Ishikawa (cell line): ENCODE results near the gene CEP112.

Experiments used
- CEBPB ChIP-seq: IDR thresholded peaks from 2 replicates; pipeline ENCODE4 v1.6.1; 2012
- CREB1 ChIP-seq: IDR thresholded peaks from 2 replicates; pipeline ENCODE4 v1.6.1; 2012; ENCODE audit warnings: low read depth
- EGR1 ChIP-seq: IDR thresholded peaks from 2 replicates; pipeline ENCODE4 v1.6.1; 2012
- EP300 ChIP-seq: IDR thresholded peaks from 2 replicates; pipeline ENCODE4 v1.6.1; 2012; ENCODE audit warnings: borderline replicate concordance
- FOXM1 ChIP-seq: IDR thresholded peaks from 2 replicates; pipeline ENCODE4 v1.6.1; 2012; ENCODE audit warnings: low read depth, borderline replicate concordance
- NFIC ChIP-seq: IDR thresholded peaks from 2 replicates; pipeline ENCODE4 v1.6.1; 2012
- RAD21 ChIP-seq: IDR thresholded peaks from 2 replicates; pipeline ENCODE4 v1.6.1; 2012; ENCODE audit warnings: low read depth
- TAF1 ChIP-seq: IDR thresholded peaks from 2 replicates; pipeline ENCODE4 v1.6.1; 2012; ENCODE audit warnings: low read depth, mild to moderate bottlenecking
- TCF12 ChIP-seq: IDR thresholded peaks from 2 replicates; pipeline ENCODE4 v1.6.1; 2012; ENCODE audit warnings: low read depth
- TEAD4 ChIP-seq: IDR thresholded peaks from 2 replicates; pipeline ENCODE4 v1.6.1; 2012
- YY1 ChIP-seq: IDR thresholded peaks from 2 replicates; pipeline ENCODE4 v1.6.1; 2012; ENCODE audit warnings: low read depth
- ZBTB7A ChIP-seq: IDR thresholded peaks from 2 replicates; pipeline ENCODE4 v1.6.1; 2012; ENCODE audit warnings: low read depth
- TF ChIP-seq, protein P1 (sequence below): IDR thresholded peaks from 2 replicates; pipeline ENCODE4 v1.6.1; 2012
- TF ChIP-seq, protein P2 (sequence below): IDR thresholded peaks from 2 replicates; pipeline ENCODE4 v1.6.1; 2012
- TF ChIP-seq, protein P3 (sequence below): IDR thresholded peaks from 2 replicates; pipeline ENCODE4 v1.6.1; 2012; ENCODE audit warnings: low read depth, mild to moderate bottlenecking

The CEP112 gene

DNA sequence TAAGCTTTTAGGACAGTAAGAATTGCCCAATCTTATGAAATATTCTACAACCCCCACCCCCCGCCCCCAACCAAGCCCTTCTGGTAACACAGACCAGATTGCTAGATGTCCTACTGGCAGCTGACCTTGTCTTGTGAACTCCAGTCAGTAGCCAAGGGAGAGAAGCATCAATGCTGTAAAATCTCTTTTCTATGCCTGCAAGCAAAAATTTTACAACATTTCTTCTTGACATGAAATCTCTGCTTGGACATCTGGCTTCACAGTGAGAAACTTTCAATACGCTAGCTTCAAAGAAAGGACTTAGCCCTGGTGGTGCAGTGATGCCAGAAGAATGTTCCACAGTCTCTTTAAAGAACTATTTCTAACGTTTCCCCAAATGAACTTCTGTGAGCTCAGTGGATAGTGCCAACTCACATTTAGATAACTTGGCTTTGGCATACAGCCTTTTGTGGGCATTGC lies 461.2 kb downstream of the CEP112 start:
- TF ChIP-seq CREB1 (no peak), ZBTB7A (no peak), TAF1 (no peak), EP300 (no peak), EGR1 (no peak), RAD21 (no peak), TCF12 (no peak), TEAD4 (no peak), YY1 (no peak), FOXM1 (no peak), CEBPB (no peak), NFIC (no peak)
- TF ChIP-seq, protein P1, sequence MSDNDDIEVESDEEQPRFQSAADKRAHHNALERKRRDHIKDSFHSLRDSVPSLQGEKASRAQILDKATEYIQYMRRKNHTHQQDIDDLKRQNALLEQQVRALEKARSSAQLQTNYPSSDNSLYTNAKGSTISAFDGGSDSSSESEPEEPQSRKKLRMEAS: no peak
- TF ChIP-seq, protein P2, sequence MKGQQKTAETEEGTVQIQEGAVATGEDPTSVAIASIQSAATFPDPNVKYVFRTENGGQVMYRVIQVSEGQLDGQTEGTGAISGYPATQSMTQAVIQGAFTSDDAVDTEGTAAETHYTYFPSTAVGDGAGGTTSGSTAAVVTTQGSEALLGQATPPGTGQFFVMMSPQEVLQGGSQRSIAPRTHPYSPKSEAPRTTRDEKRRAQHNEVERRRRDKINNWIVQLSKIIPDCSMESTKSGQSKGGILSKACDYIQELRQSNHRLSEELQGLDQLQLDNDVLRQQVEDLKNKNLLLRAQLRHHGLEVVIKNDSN: no peak
- TF ChIP-seq, protein P3, sequence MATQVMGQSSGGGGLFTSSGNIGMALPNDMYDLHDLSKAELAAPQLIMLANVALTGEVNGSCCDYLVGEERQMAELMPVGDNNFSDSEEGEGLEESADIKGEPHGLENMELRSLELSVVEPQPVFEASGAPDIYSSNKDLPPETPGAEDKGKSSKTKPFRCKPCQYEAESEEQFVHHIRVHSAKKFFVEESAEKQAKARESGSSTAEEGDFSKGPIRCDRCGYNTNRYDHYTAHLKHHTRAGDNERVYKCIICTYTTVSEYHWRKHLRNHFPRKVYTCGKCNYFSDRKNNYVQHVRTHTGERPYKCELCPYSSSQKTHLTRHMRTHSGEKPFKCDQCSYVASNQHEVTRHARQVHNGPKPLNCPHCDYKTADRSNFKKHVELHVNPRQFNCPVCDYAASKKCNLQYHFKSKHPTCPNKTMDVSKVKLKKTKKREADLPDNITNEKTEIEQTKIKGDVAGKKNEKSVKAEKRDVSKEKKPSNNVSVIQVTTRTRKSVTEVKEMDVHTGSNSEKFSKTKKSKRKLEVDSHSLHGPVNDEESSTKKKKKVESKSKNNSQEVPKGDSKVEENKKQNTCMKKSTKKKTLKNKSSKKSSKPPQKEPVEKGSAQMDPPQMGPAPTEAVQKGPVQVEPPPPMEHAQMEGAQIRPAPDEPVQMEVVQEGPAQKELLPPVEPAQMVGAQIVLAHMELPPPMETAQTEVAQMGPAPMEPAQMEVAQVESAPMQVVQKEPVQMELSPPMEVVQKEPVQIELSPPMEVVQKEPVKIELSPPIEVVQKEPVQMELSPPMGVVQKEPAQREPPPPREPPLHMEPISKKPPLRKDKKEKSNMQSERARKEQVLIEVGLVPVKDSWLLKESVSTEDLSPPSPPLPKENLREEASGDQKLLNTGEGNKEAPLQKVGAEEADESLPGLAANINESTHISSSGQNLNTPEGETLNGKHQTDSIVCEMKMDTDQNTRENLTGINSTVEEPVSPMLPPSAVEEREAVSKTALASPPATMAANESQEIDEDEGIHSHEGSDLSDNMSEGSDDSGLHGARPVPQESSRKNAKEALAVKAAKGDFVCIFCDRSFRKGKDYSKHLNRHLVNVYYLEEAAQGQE: no peak

DNA sequence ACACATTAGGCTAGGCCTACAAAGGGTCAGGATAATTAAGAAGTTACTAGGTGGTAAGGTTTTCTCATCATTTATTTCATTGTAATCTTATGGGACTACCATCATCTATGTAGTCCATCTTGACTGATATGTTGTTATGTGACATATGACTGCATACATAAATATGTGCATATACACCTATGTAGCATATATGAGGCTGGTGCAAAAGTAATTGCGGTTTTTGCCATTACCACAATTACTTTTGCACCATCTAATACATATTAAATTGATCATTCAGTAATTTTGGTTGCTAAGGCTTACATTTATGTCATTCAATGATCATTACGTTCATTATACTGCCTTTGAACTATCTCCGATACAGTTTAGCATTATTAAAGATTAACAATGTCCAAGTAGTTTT lies 462.7 kb downstream of the CEP112 start:
- TF ChIP-seq NFIC (no peak), EGR1 (no peak), YY1 (no peak), ZBTB7A (no peak)

DNA sequence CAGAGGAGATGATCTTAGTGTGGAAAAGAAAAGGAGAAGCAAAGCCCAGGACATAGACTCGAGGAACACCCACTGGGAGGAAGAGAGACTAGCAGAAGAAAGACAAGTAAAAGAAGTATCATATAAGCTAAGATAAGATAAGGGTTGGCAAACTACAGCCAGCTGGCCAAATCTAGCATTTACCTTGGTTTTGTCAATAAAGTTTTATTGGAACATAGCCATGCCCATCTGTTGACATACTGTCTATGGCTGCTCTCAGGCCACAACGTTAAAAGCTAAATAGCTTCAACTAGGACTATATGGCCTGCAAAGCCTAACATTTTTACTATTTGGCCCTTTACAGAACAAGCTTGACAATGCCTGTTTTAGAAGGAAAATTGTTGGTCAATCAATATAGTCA lies 464.1 kb downstream of the CEP112 start:
- no peak for TF ChIP-seq RAD21
- TF ChIP-seq CREB1: no peak
- TF ChIP-seq FOXM1: no peak
- no peak for TF ChIP-seq TCF12
- TF ChIP-seq EGR1: no peak
- TF ChIP-seq CEBPB: no peak
- TF ChIP-seq TAF1: no peak
- TF ChIP-seq EP300: no peak
- TF ChIP-seq ZBTB7A: no peak
- TF ChIP-seq YY1: no peak
- no peak for TF ChIP-seq TEAD4
- TF ChIP-seq, protein P2: no peak
- TF ChIP-seq, protein P3: no peak
- no peak for TF ChIP-seq NFIC
- TF ChIP-seq, protein P1: no peak

DNA sequence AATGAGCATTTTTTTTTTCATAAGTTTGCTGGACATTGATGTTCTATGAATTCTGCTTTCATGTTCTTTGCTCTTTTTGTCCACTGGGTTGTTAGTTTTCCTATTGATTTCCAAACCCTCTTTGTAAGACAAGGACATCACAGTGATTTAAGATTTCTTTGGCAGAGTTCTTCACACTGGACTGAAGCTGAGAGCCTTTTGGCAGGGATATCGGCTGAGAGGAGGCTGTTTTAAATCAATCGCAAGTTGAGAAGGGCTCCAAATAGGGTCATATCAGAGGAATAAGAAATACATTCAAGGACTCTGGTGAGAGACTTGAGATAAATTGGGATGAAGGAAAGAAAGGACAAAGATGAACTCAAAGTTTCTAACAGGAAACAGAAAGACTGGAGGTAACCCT lies 464.7 kb downstream of the CEP112 start:
- TF ChIP-seq FOXM1: no peak
- TF ChIP-seq CEBPB: no peak
- no peak for TF ChIP-seq RAD21
- TF ChIP-seq, protein P2: no peak
- TF ChIP-seq EGR1: no peak
- no peak for TF ChIP-seq NFIC
- no peak for TF ChIP-seq ZBTB7A
- TF ChIP-seq TEAD4: no peak
- no peak for TF ChIP-seq EP300
- TF ChIP-seq, protein P1: no peak
- TF ChIP-seq TAF1: no peak
- no peak for TF ChIP-seq TCF12
- TF ChIP-seq, protein P3: no peak
